Natural killer cell (primary cell): ENCODE results near the gene PLEKHG4B. TPM values are rescaled to one million over a fixed set of nuclear protein-coding genes. Genes with fewer than 3 reads are reported as not detected.

ENCODE experiments used
- ATAC-seq, 3 donors: fragments of 150-1000 bp in 2 of 3; fragments of 200-7000 bp in 1 of 3; cut with Tn5 transposase; 1 replicate in 1 of 3; 2 replicates in 2 of 3; pipeline ENCODE4 v1.10.0; 2021; ENCODE audit warnings: mild to moderate bottlenecking in 2 of 3, moderate library complexity in 2 of 3
- DNase-seq, 2 donors: peaks; one replicate each; pipeline versions ENCODE4 v3.0.0 to v3.0.0-alpha.2; 2013 to 2021; ENCODE audit warnings: mixed read lengths in 1 of 2
- H3K27ac ChIP-seq: one replicate; pipeline ENCODE4 v1.5.1; 2013; ENCODE audit warnings: mild to moderate bottlenecking, low read length
- H3K27me3 ChIP-seq: one replicate; pipeline ENCODE4 v1.6.1; 2013; ENCODE audit warnings: low read length; ENCODE audit not compliant: control insufficient read depth, insufficient read depth
- H3K36me3 ChIP-seq: one replicate; pipeline ENCODE4 v1.6.1; 2013; ENCODE audit warnings: low read length; ENCODE audit not compliant: control insufficient read depth, insufficient read depth
- H3K4me1 ChIP-seq: one replicate; pipeline ENCODE4 v1.6.1; 2013; ENCODE audit warnings: low read length; ENCODE audit not compliant: control insufficient read depth, insufficient read depth
- H3K4me3 ChIP-seq: one replicate; pipeline ENCODE4 v1.5.1; 2013; ENCODE audit warnings: low read length
- H3K9me3 ChIP-seq: one replicate; pipeline ENCODE4 v1.6.1; 2013; ENCODE audit warnings: low read length; ENCODE audit not compliant: control insufficient read depth, insufficient read depth
- H3K27ac Mint-ChIP-seq, 2 donors: one replicate each; pipeline ENCODE4 v1.8.0; 2022; ENCODE audit warnings: mild to moderate bottlenecking in 2 of 2, mixed read lengths in 2 of 2, moderate library complexity in 1 of 2
- H3K27me3 Mint-ChIP-seq, 2 donors: one replicate each; pipeline ENCODE4 v1.8.0; 2022; ENCODE audit warnings: low read depth in 2 of 2, mixed read lengths in 2 of 2
- H3K36me3 Mint-ChIP-seq: one replicate; pipeline ENCODE4 v1.8.0; 2022; ENCODE audit warnings: mixed read lengths
- H3K4me1 Mint-ChIP-seq, 2 donors: one replicate each; pipeline ENCODE4 v1.8.0; 2022; ENCODE audit warnings: mixed read lengths in 2 of 2
- H3K4me3 Mint-ChIP-seq: one replicate; pipeline ENCODE4 v1.8.0; 2022; ENCODE audit warnings: mild to moderate bottlenecking, moderate library complexity, mixed read lengths
- H3K9me3 Mint-ChIP-seq, 2 donors: one replicate each; pipeline ENCODE4 v1.8.0; 2022; ENCODE audit warnings: mixed read lengths in 2 of 2
- WGBS: methylation state at CpG from one replicate; pipeline ENCODE4 v1.1.7; 2013; ENCODE audit warnings: missing lambda C conversion rate; ENCODE audit not compliant: insufficient coverage; 5-methylcytosine and 5-hydroxymethylcytosine counted together
- intact Hi-C: fragments of 100-400 bp; cut with micrococcal nuclease; formaldehyde crosslinking; loops from one replicate; pipeline ENCODE4 v1.14.2; 2022
- total RNA-seq, 4 donors: library from RNA; stranded (reverse); fragments of 120-200 nt in 1 of 4; gene quantifications; one replicate each; pipeline versions ENCODE4 v1.2.3 to v1.2.4, GENCODE V29; 2013 to 2022
- TF ChIP-seq, protein P1 (sequence below): fragments of 200-600 bp; IDR thresholded peaks from one replicate; pipeline ENCODE4 v1.8.0; 2022; ENCODE audit warnings: antibody characterized with exemption

Gene PLEKHG4B
- total RNA-seq, 3 donors from 2014 or later (not counting 1 experiment from before 2014, with no cell fraction given) = 0.07 TPM; not detected in 2

DNA sequence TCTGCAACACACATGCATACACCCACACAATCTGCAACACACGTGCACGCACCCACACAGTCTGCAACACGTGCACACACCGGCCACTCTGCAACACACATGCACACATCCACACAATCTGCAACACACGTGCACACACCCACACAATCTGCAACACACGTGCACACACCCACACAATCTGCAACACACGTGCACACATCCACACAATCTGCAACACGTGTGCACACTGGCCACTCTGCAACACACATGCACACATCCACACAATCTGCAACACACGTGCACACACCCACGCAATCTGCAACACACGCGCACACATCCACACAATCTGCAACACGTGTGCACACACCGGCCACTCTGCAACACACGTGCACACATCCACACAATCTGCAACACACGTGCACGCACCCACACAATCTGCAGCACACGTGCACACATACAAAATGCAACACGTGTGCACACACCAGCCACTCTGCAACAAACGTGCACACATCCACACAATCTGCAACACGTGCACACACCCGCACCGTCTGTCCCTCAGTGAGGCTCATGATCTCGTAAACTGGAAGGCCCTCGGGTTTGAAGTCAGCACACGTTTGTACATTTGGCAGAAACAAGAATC is 18.4 kb downstream of the PLEKHG4B start:
- Histone ChIP-seq H3K36me3 (no peaks in the 10 kb centered on the region), H3K4me3 (no peak overlapping the region), H3K27ac (no peak overlapping the region), H3K9me3 (no peaks in the 10 kb centered on the region), H3K27me3 (no peaks in the 10 kb centered on the region), H3K4me1 (peaks cover 3% of the 10 kb centered on the region)
- no peaks in the 10 kb centered on the region for H3K36me3 Mint-ChIP-seq
- ATAC-seq (no peak), DNase-seq (no peak)
- H3K9me3 Mint-ChIP-seq = no peaks in the 10 kb centered on the region
- H3K27ac Mint-ChIP-seq = no peak overlapping the region
- H3K4me1 Mint-ChIP-seq = no peaks in the 10 kb centered on the region
- TF ChIP-seq, protein P1, sequence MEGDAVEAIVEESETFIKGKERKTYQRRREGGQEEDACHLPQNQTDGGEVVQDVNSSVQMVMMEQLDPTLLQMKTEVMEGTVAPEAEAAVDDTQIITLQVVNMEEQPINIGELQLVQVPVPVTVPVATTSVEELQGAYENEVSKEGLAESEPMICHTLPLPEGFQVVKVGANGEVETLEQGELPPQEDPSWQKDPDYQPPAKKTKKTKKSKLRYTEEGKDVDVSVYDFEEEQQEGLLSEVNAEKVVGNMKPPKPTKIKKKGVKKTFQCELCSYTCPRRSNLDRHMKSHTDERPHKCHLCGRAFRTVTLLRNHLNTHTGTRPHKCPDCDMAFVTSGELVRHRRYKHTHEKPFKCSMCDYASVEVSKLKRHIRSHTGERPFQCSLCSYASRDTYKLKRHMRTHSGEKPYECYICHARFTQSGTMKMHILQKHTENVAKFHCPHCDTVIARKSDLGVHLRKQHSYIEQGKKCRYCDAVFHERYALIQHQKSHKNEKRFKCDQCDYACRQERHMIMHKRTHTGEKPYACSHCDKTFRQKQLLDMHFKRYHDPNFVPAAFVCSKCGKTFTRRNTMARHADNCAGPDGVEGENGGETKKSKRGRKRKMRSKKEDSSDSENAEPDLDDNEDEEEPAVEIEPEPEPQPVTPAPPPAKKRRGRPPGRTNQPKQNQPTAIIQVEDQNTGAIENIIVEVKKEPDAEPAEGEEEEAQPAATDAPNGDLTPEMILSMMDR = no peak
- intact Hi-C loops = no loop called here
- H3K27me3 Mint-ChIP-seq = peaks cover 0 to 3% of the 10 kb centered on the region in 2 donors
- WGBS = 95% methylated on average over 26 of the region's 26 CpGs
- H3K4me3 Mint-ChIP-seq = no peak overlapping the region

DNA sequence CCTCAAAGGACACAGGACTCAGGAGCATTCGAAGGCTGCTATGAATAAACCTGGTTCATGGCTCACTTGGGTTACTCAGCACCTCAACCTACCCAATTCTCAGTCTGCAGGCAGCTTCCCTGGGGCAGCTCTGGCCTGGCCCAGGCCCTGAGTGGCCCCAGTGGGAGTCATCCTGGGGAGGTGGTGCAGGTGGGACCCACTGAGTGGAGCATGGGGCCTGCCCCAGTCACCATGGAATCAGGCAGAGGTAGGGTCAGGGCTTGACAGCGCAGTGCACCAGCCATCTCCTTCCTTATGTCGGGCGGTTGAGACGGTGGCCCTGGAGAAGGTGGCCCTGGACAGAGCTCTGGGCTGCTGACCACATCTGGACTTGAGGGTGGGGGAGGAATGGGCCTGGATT is 19.2 kb downstream of the PLEKHG4B start:
- Histone ChIP-seq H3K4me3 (no peak overlapping the region), H3K9me3 (no peaks in the 10 kb centered on the region), H3K4me1 (peaks cover 3% of the 10 kb centered on the region), H3K27ac (no peak overlapping the region), H3K36me3 (no peaks in the 10 kb centered on the region), H3K27me3 (no peaks in the 10 kb centered on the region)
- intact Hi-C loops = no loop called here
- Mint-ChIP-seq H3K4me1 (no peaks in the 10 kb centered on the region), H3K9me3 (no peaks in the 10 kb centered on the region), H3K36me3 (no peaks in the 10 kb centered on the region), H3K4me3 (no peak overlapping the region), H3K27me3 (peaks cover 3 to 6% of the 10 kb centered on the region in 2 donors), H3K27ac (no peak overlapping the region)
- TF ChIP-seq, protein P1 = no peak
- WGBS = 95% methylated on average over 5 of the region's 5 CpGs
- ATAC-seq (no peak), DNase-seq (no peak)

DNA sequence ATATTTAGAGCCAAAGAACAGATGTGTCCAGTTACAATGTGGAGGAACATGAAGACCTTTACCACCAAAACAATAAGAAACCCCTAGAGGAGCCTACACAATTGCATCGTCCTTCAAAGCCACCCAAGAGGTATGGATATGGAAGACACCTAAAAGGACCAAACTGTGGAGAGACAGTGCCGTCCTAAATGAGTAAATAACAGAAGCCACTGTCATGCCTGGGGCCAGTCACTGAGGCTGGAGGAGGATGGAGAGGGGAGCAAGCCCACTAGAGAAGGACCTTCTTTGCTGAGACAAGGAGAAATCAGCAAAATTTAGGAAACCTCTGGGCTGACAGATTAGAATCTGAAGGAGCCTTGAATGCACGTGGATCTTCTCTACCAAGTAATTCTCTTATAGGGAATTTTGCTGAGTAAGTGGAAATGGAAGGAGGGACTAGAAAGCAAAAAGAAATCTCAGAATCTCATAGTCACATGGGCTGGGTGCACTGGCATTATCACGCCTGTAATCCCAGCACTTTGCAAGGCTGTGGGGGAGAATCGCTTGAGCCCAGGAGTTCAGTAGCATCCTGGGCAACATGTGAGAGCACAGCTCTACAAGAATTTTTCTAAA is 27.6 kb downstream of the PLEKHG4B start:
- Histone ChIP-seq H3K27ac (no peak overlapping the region), H3K4me3 (no peak overlapping the region), H3K9me3 (no peaks in the 10 kb centered on the region), H3K36me3 (no peaks in the 10 kb centered on the region), H3K27me3 (no peaks in the 10 kb centered on the region), H3K4me1 (no peaks in the 10 kb centered on the region)
- Mint-ChIP-seq H3K4me3 (no peak overlapping the region), H3K4me1 (no peaks in the 10 kb centered on the region), H3K9me3 (peaks cover 6 to 9% of the 10 kb centered on the region in 2 donors), H3K27me3 (peaks cover 20 to 34% of the 10 kb centered on the region in 2 donors), H3K36me3 (no peaks in the 10 kb centered on the region), H3K27ac (no peak overlapping the region)
- TF ChIP-seq, protein P1 = no peak
- no peak for ATAC-seq
- WGBS = 80% methylated on average over 5 of the region's 5 CpGs
- intact Hi-C loops = no loop called here
- DNase-seq = no peak

DNA sequence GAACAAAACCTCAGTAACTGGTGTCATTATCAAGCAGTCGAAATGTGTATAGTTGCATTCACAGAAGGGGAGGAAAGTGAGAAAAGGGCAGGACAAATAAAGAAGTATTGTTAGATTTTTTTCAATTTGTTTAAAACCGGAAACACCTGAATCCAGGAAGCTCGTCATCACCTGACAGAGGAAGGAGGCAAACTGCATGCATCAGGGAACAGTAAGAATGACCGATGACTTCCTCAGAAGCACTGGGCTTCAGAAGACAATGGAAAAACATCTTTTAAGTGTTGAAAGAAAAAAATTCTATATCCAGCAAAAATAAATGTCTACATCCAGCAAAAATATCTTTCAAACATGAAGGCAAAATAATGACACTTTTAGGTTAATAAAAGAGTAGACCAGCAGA is 29.5 kb downstream of the PLEKHG4B start:
- DNase-seq = no peak
- H3K9me3 Mint-ChIP-seq = peaks cover 13% of the 10 kb centered on the region in 2 donors
- peaks cover 22 to 35% of the 10 kb centered on the region in 2 donors for H3K27me3 Mint-ChIP-seq

More for the DNA sequence above, 29.5 kb downstream of the PLEKHG4B start:
- Histone ChIP-seq H3K4me3 (no peak overlapping the region), H3K9me3 (no peaks in the 10 kb centered on the region), H3K27ac (no peak overlapping the region), H3K4me1 (no peaks in the 10 kb centered on the region), H3K27me3 (no peaks in the 10 kb centered on the region), H3K36me3 (no peaks in the 10 kb centered on the region)
- Mint-ChIP-seq H3K4me3 (no peak overlapping the region), H3K27ac (no peak overlapping the region), H3K4me1 (no peaks in the 10 kb centered on the region), H3K36me3 (peaks cover 8% of the 10 kb centered on the region)
- intact Hi-C loops = no loop called here
- WGBS = 82% methylated on average over 4 of the region's 4 CpGs
- no peak for ATAC-seq
- TF ChIP-seq, protein P1 = no peak
